H7 (cell line): ENCODE results near the gene AMFR. TPM values are rescaled to one million over a fixed set of nuclear protein-coding genes. Genes with fewer than 3 reads are reported as not detected.

ENCODE experiments used
- DNase-seq: peaks from one replicate; pipeline ENCODE4 v3.0.0; 2012
- H3K27me3 ChIP-seq: 2 replicates; pipeline ENCODE4 v1.6.0; 2011; ENCODE audit warnings: mild to moderate bottlenecking, low read length; ENCODE audit not compliant: control insufficient read depth, insufficient read depth
- H3K36me3 ChIP-seq: replicated peaks from 2 replicates; pipeline ENCODE4 v1.5.1; 2011; ENCODE audit warnings: low read length; ENCODE audit not compliant: control insufficient read depth, insufficient read depth
- H3K4me3 ChIP-seq: 2 replicates; pipeline ENCODE4 v1.5.1; 2011; ENCODE audit warnings: low read depth, mild to moderate bottlenecking, control low read depth, low read length, moderate library complexity; ENCODE audit not compliant: insufficient read depth
- total RNA-seq: library from RNA; depleted of rRNA; stranded (reverse); fragments of >200 nt; shearing (Covaris generic); gene quantifications from 2 replicates; pipeline ENCODE4 v1.2.3, GENCODE V29; 2014; rRNA removed

Gene AMFR
- total RNA-seq: 83.1 and 91.1 TPM in 2 replicates

- peak; percentile 94 for DNase-seq
- H3K27me3 ChIP-seq: peaks cover 1% of the 10 kb centered on the region; the same call in 1 of the 2 replicates
- no peaks in the 10 kb centered on the region; the same call in 1 of the 2 replicates for H3K36me3 ChIP-seq
- peak within 1 kb of the TSS; percentile 82 for H3K4me3 ChIP-seq
These were observed at the start of gene AMFR for GRCh38 chr16:56425439-56425832. Gene AMFR (minus strand): TSS chr16:56425545. CDS start chr16:56425327, 218 bp downstream.

GRCh38 chr16:56470666-56471065 lies 45.3 kb upstream of the AMFR start:
- no peak overlapping the region for H3K4me3 ChIP-seq
- peaks cover 48% of the 10 kb centered on the region for H3K36me3 ChIP-seq
- no peaks in the 10 kb centered on the region for H3K27me3 ChIP-seq
- no peak for DNase-seq

- no peaks in the 10 kb centered on the region for H3K27me3 ChIP-seq
- no peak overlapping the region for H3K4me3 ChIP-seq
- H3K36me3 ChIP-seq: peaks cover 50% of the 10 kb centered on the region
- DNase-seq: no peak
These were observed 44.9 kb upstream of the AMFR start for GRCh38 chr16:56470232-56470631.

GRCh38 chr16:56469748-56470147 lies 44.4 kb upstream of the AMFR start:
- Histone ChIP-seq H3K27me3 (no peaks in the 10 kb centered on the region), H3K4me3 (no peak overlapping the region), H3K36me3 (peaks cover 47% of the 10 kb centered on the region)
- DNase-seq: no peak

- no peak overlapping the region for H3K4me3 ChIP-seq
- no peaks in the 10 kb centered on the region for H3K27me3 ChIP-seq
- H3K36me3 ChIP-seq: peaks cover 47% of the 10 kb centered on the region
- no peak for DNase-seq
These were observed 43.5 kb upstream of the AMFR start for GRCh38 chr16:56468800-56469199.

- peaks cover 43% of the 10 kb centered on the region for H3K36me3 ChIP-seq
- no peak for DNase-seq
- H3K4me3 ChIP-seq: no peak overlapping the region
- no peaks in the 10 kb centered on the region for H3K27me3 ChIP-seq
These were observed 41.0 kb upstream of the AMFR start for GRCh38 chr16:56466344-56466743.

- DNase-seq: no peak
- Histone ChIP-seq H3K36me3 (peaks cover 29% of the 10 kb centered on the region), H3K27me3 (no peaks in the 10 kb centered on the region), H3K4me3 (no peak overlapping the region)
These were observed 37.8 kb upstream of the AMFR start for GRCh38 chr16:56463153-56463552.

- Histone ChIP-seq H3K27me3 (no peaks in the 10 kb centered on the region), H3K36me3 (peaks cover 26% of the 10 kb centered on the region), H3K4me3 (no peak overlapping the region)
- no peak for DNase-seq
These were observed 36.9 kb upstream of the AMFR start for GRCh38 chr16:56462064-56462796.

GRCh38 chr16:56460101-56460500 lies 34.8 kb upstream of the AMFR start:
- Histone ChIP-seq H3K36me3 (peaks cover 18% of the 10 kb centered on the region), H3K27me3 (no peaks in the 10 kb centered on the region), H3K4me3 (no peak overlapping the region)
- DNase-seq: no peak

GRCh38 chr16:56457927-56458470 lies 32.7 kb upstream of the AMFR start:
- Histone ChIP-seq H3K4me3 (no peak overlapping the region), H3K27me3 (no peaks in the 10 kb centered on the region), H3K36me3 (peaks cover 27% of the 10 kb centered on the region)
- no peak for DNase-seq

GRCh38 chr16:56451753-56452689 lies 26.7 kb upstream of the AMFR start:
- Histone ChIP-seq H3K36me3 (peaks cover 17% of the 10 kb centered on the region), H3K27me3 (no peaks in the 10 kb centered on the region), H3K4me3 (peak overlapping the region; percentile 98)
- DNase-seq: peak; percentile 80

GRCh38 chr16:56450986-56451752 lies 25.8 kb upstream of the AMFR start, which contains the start of the genes NUDT21 and OGFOD1:
Gene NUDT21 (minus strand): TSS chr16:56451332. CDS start chr16:56451202, 130 bp downstream.
Gene OGFOD1 (plus strand): TSS chr16:56451554. CDS start chr16:56451613, 59 bp downstream.
- Histone ChIP-seq H3K36me3 (peaks cover 13% of the 10 kb centered on the region), H3K27me3 (no peaks in the 10 kb centered on the region), H3K4me3 (peak within 1 kb of the TSS; percentile 98)
- DNase-seq: peak; percentile 97

GRCh38 chr16:56450275-56450985 lies 25.1 kb upstream of the AMFR start:
- DNase-seq: peak; percentile 50
- H3K36me3 ChIP-seq: peaks cover 11% of the 10 kb centered on the region
- H3K4me3 ChIP-seq: peak overlapping the region; percentile 98
- no peaks in the 10 kb centered on the region for H3K27me3 ChIP-seq
